COLO668 (cell line): ENCODE results near the gene SRMS.

Experiments used
- DNase-seq: peaks from one replicate; lab custom pipeline; 2025; ENCODE audit not compliant: unreplicated experiment; lab: John Stamatoyannopoulos, UW

SRMS gene

GRCh38 chr20:63492518-63492917 is 55.0 kb downstream of the SRMS start:
- no peak for DNase-seq

DNA sequence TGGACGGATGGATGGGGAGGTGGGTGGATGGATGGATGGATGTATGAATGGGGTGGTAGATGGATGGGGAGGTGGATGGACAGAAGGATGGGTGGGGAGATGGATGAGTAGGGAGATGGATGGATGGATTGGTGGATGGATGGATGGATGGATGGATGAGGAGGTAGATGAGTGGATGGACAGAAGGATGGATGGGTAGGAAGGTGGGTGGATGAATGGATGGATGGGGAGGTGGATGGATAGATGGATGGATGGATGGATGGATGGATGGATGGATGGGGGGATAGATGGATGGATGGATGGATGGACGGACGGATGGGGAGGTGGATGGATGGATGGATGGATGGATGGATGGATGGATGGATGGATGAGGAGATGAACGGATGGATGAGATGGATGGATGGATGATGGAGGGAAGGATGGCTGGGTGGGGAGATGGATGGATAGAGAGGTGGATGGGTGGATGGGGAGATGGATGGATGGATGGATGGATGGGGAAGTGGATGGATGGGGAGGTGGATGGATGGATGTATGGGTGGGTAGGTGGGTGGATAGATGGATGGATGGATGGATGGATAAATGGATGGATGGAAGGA is 55.8 kb downstream of the SRMS start:
- DNase-seq: no peak

- DNase-seq: no peak
These were observed 56.5 kb downstream of the SRMS start for GRCh38 chr20:63491078-63491477.
